Stimulated activated CD8-positive, alpha-beta memory T cell treated with anti-CD3 and anti-CD28 coated beads, Interleukin-12 subunit alpha, Interleukin-12 subunit beta, amount 100 ng/mL, for 24 hours (primary cell): ENCODE results near the gene TNFRSF11A.

Source experiments
- DNase-seq: peaks from one replicate; pipeline ENCODE4 v3.0.0-alpha.2; 2020; ENCODE audit errors: extremely low read depth

The TNFRSF11A gene

DNA sequence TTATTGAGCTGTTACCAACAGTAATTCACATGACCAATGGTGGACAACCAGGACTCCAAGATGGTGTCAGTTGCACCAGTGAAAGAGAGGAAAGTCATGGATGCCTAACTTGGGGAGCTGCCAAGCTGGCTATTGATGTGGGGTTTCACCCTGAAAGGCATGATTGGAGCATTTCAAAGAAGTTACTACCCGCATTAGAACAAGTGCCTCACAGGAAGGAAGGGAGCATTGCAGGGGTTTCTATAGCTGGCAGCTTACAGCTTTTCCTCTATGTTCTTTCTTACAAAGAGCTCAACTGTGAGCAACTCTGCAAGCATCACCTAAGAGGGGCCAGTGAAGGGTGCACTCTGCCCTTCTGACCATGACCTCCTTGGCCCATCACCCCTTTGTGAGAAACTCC, 93.1 kb downstream of the TNFRSF11A start:
- DNase-seq: no peak

DNA sequence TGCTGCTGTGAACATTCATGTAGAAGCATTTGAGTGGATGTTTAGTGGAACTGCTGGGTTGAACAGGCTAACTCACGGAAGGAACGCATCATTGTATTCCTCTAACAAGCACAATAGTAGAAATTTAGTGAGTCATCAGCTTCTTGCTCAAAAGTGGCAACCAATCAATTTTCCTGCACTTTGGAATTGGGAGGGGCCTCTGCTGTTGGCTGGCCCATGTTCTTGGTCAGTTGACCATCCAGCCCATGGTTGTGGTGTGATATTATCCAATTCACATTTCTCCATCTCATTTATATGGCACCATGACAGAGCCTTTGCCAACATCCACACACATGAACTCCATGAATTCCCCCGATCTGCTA, 95.0 kb downstream of the TNFRSF11A start:
- no peak for DNase-seq

DNA sequence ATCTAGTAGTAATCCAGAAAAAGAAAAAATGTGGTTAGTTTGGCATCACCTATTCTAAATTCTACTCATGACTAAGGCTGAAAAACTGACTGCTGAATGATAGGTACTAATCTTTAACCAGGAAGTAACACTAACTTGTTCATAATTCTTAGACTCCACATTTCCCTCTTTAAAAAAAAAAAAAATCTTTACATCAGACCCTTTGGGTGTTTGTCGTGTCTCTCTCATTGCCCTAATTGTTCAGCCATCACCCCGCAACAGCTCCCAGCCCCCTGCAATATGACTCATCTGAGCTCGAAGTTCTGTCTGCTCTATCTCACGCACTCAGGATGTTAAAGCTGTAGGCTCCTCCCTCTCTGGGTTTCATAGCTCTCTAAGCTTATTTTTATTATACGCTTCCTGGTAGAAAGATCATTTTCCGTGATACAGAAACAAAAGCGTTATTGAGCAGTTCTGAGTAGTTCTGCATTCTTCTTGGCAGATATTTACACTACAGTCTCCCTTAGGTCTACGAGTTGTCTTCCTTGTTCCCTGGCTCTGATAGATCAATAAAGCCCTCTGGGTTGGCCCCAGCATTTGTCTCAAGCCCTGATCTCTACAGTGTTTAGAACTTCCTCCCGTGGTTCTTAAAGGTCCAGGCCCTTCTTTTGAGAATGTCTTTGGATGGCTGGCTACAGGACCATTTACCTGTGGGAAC, 95.6 kb downstream of the TNFRSF11A start:
- peak; percentile 51 for DNase-seq

DNA sequence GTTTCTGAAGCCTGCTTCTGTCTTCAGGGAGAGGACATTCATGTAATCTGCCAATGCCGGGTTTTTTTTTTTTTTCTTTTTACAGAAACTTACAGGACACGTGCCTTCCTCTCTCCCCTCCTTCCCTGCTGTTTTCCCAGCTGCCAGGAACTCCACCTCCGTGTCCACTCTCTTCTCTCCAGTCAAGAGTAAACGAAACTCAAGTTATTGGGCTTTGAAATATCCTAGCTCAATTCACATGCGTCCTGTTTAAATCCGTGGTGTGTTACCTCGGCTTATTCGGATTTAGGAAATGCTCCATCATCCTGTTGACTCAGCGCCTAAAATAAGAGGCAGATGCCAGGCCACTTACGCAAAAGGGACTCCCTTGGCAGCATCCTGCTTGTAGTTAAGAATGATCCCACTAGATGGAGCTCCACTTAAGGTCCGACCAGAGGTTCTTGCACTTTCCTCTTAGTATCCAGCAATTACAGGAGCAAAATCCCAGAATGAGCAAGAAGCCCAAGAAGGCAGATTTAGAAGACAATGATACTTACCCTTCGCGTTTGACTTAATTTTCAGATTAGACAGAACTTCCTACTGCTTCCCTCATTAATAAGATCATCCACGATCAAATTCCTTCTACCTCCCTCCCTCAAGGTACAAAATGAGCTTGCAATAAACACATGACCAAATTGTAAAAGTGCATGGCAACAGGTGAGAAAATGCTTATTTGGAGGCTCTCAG, 100.5 kb downstream of the TNFRSF11A start:
- DNase-seq: no peak

DNA sequence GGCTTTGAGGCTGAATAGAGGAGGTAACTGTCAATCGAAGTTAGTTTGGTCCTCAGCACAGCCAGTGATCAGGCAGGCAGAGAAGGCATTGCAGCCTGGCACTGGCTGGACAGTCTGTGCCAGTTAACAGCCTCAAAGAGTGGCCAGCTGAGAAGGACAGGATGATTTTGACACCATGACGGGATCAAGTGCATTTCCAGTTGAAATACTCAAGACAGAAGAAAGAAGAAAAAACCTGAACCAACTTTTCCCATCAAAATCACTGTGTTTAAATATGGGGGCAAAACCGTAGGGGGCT, 101.0 kb downstream of the TNFRSF11A start:
- no peak for DNase-seq

DNA sequence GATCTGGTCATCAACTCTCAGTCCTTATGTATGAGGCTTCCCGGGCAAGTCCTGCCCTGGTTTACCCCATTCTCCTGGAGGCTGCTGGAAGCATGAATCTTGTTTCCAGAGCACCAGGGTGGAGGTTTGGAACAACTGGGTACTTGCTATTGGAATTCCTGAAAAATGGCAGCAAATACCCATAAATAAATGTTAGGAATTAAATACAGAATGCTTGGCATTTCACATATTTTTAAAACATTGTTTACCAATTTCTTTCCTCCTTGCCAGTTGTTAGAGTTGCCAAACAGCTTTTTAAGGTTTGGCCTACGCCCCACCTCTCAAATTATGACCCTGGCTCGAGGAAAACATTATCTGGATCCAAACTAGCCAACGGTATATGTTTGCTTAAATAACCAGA, 107.1 kb downstream of the TNFRSF11A start:
- no peak for DNase-seq

DNA sequence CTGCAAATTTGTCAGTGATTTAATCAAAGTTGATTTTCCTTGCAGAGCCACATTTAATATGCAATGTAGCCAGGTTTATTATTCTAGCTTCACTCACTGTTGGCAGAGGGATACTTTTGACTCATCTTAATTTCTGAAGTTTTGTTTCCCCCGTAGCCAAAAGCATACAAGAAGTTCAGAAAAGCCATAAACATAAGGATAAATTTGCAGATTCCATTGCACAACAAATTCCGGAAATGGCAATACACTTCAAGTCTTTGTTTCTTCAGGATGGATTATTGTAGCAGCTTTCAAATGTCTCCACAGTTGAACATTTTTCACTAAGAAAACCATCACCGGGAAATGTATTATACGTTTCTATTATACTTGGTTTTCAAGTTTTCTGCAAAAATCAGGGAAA, 109.7 kb downstream of the TNFRSF11A start:
- DNase-seq: no peak

DNA sequence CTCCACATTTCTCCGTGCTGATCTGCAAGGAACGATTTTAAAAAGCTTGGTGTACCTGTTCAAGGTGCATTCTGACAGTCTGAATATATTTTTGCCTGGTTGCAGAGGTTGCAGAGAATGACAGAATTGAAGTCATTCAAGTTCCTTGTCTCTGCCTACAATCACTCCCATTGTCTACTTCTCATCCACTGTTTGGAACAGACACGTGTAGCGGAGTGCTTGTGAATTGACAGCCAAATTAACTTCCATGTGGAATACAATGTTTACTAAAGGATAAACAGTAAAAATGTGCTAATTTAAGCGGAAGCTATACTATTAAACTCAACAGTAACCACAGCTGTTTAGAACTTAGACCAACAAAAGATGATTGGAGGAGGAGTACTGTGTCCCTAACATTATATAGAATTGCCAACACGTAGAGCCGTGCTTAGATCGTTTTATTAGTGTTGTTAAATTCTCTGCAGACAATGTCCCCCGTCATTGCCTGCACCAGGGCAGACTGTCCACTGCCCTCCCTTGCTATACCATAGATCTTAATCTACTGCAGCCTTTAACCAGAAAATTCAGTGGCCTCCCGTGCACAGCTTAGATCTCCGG, 110.4 kb downstream of the TNFRSF11A start:
- no peak for DNase-seq

DNA sequence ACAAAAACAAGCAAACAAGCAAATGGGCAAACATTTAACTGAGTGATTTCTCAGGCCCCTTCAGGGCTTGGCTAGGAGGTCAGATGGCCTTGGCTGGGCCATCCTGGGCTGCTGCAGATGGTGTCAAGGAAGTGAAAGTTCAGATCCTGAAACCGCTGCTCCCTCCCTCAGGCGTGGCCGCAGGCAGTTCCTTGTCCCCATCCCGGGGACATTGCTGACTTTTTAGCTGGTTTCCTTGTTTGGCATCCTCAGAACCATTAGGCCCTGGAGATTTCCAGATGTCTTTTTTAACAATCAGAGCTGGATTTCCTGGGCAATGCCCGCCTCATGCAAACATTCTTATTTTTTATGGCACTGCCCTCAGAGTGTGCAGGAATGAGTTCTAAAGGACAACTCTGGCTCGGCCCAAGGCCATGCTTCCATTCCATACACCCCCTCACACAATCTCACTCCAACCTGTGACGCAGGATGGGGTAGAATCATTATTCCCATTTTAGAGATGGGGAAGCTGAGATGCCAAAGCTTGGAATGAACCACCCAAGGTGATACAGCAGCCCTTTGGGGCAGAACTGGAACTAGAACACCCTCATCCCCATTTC, 111.6 kb downstream of the TNFRSF11A start:
- DNase-seq: no peak

DNA sequence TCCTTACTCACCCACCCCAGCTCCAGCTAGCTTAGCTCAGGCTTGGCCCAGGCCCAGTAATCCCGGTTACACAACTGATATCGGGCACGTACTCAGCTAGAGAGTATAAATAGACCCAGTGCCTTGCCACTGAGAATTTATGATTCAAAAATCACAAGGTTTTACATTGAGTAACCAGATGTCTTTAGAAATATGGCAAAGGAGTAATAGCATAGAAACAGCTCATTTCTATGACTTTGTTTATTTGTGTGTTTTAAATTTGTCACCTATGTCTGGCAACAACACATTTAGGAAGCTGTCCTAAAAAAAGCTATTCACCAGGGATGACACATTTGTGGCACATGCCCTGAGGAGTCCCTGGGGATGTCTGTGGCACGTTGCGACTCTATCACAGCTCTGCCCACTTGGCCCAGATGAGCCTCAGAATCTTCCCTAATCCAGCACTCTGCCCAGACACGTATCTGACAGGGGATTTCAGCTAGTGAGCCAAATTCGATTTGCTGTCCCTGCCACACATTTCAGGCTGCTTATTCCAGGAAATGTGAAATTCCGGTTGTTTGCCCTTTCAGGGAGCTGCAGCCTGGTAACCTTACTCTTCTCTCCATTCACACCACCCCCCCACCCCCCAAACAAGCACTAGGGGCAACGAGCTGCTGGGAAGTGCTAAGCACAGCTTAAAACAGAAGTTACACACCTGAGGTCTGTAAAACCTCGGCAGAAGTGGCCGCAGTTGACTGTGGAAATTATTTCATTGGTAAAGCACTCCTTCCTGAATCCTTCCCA, 112.3 kb downstream of the TNFRSF11A start:
- no peak for DNase-seq

DNA sequence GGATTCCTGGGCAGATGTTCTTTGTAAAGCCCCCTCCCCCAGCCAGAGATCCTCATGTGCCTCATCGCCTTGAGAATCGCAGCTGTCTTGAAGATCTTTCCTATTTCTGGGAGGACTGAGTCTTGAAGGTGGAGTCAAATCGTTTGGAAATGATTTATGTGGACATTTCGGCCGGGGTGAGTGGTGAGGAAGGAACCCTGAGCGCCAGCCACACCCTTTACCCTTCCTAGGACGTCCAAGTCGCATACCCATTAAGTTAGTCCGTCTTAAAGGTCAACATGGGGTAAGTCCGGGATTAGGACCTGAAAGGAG, 112.9 kb downstream of the TNFRSF11A start:
- DNase-seq: no peak

DNA sequence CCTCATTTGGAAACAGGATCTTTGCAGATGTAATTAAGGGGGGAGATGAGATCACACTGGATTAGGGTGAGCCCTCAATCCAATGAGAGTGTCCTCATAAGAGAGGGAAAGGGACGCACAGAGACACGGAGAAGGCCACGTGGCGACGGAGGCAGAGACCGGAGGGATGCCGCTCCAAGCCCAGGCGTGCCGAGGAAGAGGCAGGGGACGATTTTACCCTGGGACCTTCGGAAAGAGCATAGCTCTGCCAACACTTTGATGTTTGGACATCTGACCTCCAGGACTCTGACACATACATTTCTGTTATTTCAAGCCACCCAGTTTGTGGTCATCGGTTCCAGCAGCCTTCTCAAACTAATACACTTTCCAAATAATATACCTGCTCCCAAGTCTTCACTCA, 113.3 kb downstream of the TNFRSF11A start:
- DNase-seq: no peak

DNA sequence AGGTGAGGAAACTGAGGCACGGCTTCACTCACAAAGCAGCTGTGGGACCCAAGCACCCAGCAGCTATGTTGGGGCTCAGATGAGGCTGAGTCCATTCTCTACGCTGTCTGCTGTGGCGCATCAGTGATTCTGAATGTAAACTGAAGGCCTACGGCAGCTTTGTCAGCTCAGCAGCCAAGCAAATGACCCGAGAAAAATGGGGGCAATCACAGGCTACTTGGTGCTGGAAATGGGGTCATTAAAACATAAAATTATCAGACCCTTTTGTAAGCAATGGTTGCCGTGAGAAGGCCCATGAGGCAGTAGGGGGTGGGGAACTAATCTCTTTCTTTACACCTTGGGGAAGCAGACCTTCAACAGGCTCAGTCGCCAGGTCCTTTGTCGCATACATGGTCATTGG, 113.8 kb downstream of the TNFRSF11A start:
- DNase-seq: no peak
